ENCODE measurements around the gene RAD1.

- TF ChIP-seq CTCF (IDR thresholded peaks at IDR 0.05): no peak
- no peak for TF ChIP-seq EP300 (IDR thresholded peaks at IDR 0.05)
Observed at GRCh38 chr5:34899066-34899465, 16.2 kb downstream of the RAD1 start.
